Activated gamma-delta T cell treated with Interleukin-2 at 50 U/mL for 16 hours (primary cell): ENCODE measurements around the gene PROZ.

Experiments
- DNase-seq: peaks from one replicate; pipeline ENCODE4 v3.0.0-alpha.2; 2020

The PROZ gene

GRCh38 chr13:113142876-113143275 lies 15.6 kb upstream of the PROZ start:
- DNase-seq: no peak

GRCh38 chr13:113143466-113144254 lies 14.8 kb upstream of the PROZ start:
- DNase-seq: no peak

- no peak for DNase-seq
Observed at GRCh38 chr13:113144255-113144629, 14.2 kb upstream of the PROZ start.

GRCh38 chr13:113145496-113145895 lies 13.0 kb upstream of the PROZ start:
- DNase-seq: no peak

- DNase-seq: no peak
Observed at GRCh38 chr13:113145911-113146598, 12.4 kb upstream of the PROZ start.

- no peak for DNase-seq
Observed at GRCh38 chr13:113146750-113147149, 11.7 kb upstream of the PROZ start.

- no peak for DNase-seq
Observed at GRCh38 chr13:113147206-113147605, 11.2 kb upstream of the PROZ start.

GRCh38 chr13:113148407-113148806 lies 10.0 kb upstream of the PROZ start:
- no peak for DNase-seq

GRCh38 chr13:113148940-113149503 lies 9.4 kb upstream of the PROZ start:
- DNase-seq: no peak

GRCh38 chr13:113149711-113150549 lies 8.5 kb upstream of the PROZ start:
- no peak for DNase-seq

GRCh38 chr13:113150550-113151365 lies 7.7 kb upstream of the PROZ start:
- DNase-seq: no peak

- no peak for DNase-seq
Observed at GRCh38 chr13:113151745-113152690, 6.4 kb upstream of the PROZ start.

GRCh38 chr13:113152691-113152983 lies 5.8 kb upstream of the PROZ start:
- DNase-seq: no peak

GRCh38 chr13:113152984-113153809 lies 5.3 kb upstream of the PROZ start:
- no peak for DNase-seq

- peak; percentile 76 for DNase-seq
Observed at GRCh38 chr13:113153810-113154748, 4.4 kb upstream of the PROZ start.

- no peak for DNase-seq
Observed at GRCh38 chr13:113155201-113155600, 3.2 kb upstream of the PROZ start.

- DNase-seq: no peak
Observed at GRCh38 chr13:113155982-113156655, 2.3 kb upstream of the PROZ start.

- DNase-seq: no peak
Observed at GRCh38 chr13:113157206-113157928, 1.1 kb upstream of the PROZ start.
